HG03064 (cell line): ENCODE results near the gene CTNNA3.

Experiments used
- ATAC-seq: cut with Tn5 transposase; IDR thresholded peaks from one replicate; pipeline ENCODE4 v1.9.1; 2021; ENCODE audit warnings: low read depth; ENCODE audit not compliant: unreplicated experiment

Gene CTNNA3

DNA sequence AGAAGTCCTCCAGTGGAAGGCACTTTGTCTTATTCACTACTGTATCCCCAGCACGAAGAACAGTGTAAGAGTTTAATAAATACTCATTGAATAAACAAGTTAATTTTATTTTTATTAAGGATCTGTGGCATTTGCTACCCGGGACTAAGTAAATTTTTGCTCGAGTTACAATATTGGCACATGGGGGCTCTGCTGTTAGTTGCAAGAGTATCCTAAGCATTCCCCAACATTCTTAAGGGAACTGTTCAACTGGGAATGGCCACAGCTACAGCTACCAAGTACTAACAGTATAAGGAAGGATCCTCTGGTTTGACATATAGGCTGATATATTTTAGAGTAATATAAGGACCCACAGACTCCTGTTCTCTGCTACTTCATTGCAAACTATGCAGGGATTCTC is 778.9 kb downstream of the CTNNA3 start:
- ATAC-seq, result no peak

DNA sequence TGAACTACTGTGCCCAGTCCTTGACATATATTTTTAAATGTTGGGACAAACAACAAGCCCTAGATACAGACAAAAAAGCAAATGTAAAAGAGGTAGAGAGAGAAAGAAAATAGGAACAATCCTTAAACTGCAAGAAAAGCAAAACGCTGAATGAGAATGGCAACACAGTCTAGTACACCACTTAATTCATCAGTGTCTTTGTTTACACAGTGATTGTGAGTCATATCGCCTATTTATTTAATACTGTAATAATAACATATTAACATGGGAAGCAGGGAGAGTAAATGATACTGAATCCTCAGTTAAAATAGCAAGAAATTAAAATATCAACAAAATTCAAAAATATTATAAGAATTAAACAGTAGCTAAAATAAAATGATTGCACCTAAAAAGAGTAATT is 780.0 kb downstream of the CTNNA3 start:
- no peak for ATAC-seq

DNA sequence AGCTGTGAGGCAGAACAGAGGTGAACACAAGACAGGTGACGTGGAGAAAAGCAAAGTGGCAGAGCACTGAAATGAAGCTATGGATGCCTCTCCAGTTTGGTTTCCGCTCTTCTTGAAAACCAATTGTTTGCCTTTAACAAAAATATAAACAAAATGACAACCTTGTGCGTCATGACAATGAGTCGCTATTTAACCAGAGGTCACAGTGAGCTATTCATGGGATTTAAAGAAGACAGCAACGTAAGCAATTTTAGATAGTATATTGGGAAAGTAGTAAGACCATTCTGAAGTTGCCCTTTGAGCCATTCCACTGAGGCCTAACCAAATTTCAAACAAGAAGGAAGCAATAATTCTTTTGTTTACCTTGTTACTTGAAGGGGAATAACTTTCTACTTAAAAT is 785.3 kb downstream of the CTNNA3 start:
- no peak for ATAC-seq

DNA sequence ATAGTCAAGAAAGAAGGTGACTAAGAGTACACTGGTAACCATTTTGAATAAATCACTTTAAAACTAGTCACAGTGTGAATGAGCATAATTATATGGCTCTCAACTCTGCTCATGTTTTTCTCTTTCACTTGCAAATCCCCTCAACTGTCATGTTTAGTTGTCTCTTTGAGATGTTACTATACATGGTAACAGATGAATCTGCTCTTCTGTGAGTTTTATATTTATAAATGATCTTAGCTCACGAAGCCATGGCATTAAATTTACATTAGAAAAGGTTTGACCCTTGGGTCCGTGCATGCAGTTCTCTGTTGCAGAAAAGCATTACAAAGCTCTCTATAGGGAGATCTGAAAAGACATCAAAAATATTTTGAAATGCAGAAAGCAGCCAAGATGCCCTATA is 803.1 kb downstream of the CTNNA3 start:
- ATAC-seq, result no peak

DNA sequence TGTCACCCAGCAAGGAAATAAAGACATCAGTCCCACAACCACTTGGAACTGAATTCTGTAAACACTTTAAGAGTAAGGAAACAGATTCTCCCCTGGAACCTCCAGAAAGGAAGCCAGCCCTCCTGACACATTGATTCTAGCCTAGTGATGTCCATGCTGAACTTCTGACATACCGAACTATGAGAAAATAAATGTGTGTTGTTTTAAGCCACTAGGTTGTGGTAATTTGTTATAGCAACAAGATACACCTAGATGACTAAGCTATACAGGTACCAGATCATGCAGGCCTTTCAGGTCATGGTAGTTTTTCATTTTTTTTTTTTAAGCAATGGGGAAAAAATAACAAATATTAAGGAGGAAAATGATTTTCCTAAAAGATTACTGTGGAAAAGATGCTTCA is 807.8 kb downstream of the CTNNA3 start:
- no peak for ATAC-seq

DNA sequence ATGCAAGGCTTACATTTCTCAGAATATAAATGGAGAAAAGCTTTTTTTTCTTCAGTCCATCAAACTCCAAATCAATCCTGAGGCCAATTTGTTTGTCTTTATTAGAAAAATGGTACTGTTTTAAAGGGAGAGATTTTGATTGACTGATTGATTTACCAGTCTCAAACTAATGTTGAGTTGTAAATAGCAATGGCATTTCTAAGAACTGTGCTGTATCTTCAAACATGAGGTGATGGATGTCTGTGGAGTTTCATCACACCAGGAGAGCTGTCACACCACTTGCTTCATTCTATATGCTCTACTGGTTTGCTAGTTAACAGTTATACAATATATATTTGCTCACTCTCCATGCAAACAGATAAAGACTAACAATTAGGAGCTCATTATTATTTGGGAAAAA is 809.1 kb downstream of the CTNNA3 start:
- no peak for ATAC-seq

DNA sequence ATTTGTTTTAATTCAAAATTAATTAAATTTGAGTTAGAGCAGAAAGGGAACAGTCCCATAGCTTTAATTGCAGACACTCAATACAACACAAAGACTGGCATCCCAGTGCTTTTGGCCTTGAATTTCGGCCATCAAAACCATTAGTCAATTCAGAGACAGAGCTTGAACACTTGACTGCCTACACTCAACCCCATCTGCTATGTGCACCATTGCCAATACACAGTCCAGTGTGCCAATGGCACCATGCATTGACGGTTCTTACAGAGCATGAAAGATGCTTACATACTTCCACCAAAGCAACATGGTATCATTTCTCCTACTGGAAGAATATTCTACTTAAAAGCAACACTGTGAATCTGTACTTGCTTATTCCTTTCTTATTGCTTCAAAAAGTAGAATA is 813.7 kb downstream of the CTNNA3 start:
- ATAC-seq, result no peak

DNA sequence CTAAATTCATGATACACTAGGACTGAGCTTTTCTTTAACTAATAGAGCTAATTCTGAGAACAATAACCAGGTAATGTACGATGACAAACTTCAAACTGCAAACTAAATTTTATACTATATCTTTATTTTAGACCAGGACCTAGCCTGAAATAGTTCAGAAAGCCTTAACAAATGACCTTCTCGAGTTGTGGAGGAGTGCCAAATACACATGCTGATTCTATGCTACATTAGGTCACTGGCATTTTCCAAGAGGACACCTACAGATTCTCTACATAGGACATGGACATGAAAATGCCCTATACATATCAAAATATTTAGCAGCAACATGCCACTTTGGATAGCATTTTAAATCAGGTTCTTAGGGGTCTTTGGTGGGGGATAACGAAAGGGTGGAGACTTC is 814.2 kb downstream of the CTNNA3 start:
- no peak for ATAC-seq

DNA sequence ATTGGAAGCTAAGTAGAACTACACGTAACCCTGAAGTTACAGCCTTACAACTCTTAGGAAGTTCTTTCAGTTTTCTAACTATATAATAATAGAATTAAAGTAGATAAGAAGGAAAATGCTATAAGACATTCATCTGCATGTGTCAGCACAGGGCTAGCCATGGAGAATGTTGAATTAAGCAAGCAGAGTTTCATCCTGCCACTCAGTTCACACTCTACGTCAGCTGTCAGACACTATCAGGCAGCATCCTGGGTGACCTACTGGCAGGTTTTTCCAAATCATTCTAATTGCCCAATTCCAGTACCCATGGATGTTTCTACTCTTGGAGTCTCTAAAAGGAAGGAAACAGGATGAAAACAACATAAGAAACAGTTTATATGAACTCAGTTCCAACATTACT is 815.2 kb downstream of the CTNNA3 start:
- no peak for ATAC-seq

DNA sequence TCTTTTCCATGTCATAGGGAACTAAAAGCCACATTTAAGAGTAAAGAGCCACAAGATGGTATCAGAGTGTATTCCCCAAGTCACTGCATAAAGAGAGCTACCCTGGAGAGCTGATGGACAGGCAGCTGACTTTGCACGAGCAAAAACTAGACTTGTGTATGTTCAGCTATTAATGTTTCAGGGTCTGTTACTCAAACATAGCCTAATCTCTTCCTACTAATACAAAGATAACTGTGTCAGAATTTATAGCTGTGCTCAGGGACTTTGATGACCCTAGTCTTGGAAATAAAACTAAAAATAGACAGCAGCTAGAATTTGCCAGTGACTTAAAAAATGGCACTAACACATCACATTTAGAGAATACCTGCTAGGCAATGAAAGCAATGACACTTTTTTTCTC is 815.7 kb downstream of the CTNNA3 start:
- no peak for ATAC-seq

DNA sequence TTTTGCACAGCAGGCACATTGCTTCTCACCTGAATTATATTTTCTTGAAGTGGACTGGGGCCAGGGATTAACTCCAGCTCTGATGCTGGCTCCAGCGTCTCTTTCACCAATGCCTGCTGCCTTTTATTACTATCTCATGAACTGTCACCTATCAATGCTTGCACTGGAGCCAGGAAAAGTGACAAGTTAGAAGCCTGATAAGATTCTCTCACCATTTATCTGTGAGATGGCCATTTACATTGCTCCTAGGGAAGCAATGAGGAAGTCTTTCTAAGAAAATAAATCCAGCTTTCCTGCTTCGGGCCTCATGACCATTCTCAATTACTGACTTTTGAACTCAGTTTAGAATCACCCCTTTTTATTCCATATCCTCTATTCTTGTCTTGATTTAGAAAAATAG is 818.6 kb downstream of the CTNNA3 start:
- no peak for ATAC-seq

DNA sequence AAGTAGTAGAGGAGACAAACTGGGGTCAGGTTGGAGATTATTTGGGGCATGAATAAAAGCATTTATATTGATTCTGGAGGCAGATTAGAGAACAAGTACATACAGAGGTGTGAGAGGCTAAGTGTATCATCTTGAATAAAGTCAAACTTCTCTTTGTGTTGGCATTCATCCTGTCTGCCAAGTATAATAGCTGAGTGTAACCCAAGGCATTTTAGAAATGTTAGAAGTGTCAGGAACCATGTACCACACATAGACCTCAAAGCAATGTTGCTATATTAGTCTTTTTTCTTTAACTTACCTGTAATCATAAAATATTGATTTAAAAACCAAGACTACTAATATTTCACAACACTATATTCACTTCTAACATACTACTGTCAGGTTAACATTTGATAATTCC is 826.4 kb downstream of the CTNNA3 start:
- no peak for ATAC-seq

DNA sequence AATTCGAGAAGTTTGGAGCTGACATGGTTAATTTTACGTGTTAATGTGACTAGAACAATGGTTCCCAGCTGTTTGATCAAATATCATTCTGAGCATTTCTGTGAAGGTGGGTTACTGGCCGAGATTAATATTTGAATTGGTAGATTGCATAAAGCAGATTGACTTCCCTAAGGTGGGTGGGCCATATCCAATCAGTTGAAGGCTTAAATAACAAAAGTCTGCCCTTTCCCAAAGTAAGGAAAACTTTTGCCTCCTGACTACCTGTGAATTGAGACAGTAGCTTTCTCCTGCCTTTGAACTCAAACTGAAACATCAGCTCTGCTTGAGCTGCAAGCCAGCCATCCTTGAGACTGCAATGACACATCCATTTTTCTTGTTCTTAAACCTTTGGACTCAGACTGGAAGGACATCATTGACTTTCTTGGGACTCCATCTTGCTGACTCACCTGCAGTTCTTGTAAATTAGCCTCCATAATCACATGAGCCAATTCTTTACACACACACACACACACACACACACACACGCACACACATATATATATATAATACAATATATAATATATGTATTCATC is 833.2 kb downstream of the CTNNA3 start:
- ATAC-seq, result no peak

DNA sequence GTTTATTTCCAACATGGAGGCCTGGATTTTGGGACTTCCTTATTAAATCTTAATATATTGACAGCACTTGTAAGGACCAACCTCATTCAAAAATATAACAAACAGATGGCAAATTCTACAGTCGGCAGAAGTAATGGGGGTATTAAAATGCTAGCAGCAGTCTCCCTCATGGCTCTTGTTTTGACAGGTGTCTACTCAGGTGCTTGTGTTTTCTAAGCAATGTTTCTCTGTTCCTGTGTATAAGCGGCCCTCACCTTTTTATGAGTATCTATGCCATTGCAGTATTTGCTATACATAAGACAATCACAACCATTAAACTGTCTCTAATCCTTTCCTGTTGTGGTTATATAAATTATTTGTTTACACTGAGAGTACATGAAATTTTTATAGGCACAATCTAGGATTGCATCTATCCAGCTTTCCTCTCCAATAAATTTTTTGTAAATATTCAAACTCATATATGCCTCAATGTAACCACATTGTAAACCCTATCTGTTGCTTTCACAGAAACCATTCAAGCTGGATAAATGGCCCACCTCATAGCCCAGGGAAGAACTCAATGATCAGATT is 835.5 kb downstream of the CTNNA3 start:
- ATAC-seq, result no peak

DNA sequence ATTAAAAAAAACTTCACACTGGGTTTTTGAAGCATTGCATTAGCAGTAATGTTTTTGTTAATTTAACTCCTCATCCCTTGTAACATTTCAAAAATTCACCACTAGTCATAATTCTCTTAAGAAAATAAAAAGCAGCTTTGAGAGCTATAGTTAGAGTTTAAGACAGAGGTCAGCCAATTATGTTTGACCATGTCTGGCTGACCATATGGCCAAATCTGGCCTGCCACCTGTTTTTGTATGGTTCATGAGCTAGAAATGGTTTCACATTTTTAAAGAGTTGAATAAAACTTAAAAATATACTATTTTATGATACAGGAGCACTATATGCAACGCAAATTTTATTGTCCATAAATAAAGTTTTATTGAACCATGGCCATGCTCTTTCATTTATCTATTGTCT is 843.2 kb downstream of the CTNNA3 start:
- no peak for ATAC-seq

DNA sequence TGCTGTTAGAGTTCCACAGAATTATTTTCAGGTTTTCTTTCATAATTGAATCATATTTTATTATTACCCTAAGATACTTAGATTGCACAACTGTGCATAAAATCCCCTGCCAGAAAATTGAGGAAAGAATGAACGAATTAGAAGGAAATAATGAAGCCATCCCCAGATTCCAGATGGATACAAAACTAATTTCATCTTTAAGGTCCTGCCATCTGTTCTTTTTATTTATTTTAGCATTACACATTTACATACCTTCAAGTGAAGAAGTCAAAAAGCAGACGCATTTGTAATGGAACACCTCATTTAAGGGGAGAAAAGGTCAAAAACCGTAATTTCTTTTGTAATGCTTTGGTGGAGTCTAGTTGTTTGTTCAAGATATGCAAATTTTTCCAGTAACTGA is 847.1 kb downstream of the CTNNA3 start:
- ATAC-seq, result no peak

DNA sequence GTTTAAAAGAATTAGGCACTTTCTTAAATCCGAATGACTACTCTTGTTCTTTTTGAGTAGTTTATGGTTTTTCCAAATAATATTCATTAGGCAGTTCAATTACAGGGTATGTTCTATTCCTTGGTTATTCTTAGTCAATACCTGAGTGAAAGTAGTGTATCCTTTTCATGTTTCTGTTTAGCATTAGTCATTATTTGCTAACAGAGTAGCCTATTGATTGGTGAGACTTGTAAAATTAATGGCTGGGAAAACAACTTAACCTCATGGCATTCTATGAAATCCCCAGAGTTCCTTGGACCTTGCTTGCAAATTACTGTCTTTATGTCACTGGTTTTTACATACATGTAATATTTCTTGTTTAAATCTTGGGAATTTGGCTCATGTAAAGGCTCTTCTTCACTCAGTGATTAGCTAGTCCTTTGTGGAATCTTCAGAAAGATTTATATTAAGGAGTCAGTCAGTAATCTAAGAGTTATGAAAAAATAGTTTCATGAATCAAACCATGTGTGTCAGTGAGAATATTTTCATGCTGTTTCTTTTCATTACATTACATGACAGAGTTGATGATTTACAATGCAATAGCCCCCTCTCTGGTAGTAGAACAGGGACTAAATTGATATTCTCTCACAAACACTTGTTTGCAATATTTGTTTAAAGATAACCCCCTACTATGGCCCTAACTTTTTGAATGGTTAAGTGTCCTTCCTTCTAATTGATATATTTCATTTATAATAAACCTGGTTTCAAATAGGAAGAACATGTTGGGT is 851.6 kb downstream of the CTNNA3 start:
- ATAC-seq, result no peak

DNA sequence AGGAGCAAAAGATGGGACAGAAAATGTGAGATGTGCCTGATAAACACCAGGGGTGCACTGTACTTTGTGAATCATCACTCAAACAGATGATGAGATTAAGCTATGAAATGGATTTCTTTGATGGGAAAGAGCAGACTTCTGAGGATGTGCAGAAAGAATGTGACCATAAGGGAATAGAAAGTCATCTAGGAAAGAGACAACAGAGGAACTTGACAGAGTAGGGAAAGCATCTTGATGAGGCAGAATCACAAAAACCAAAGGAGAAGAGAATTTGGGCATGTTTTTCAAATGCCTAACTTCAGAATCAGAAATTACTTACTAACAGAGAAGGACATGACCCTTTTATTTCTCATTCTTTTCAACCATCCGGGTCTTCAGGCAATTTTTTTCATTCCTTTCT is 852.6 kb downstream of the CTNNA3 start:
- no peak for ATAC-seq

DNA sequence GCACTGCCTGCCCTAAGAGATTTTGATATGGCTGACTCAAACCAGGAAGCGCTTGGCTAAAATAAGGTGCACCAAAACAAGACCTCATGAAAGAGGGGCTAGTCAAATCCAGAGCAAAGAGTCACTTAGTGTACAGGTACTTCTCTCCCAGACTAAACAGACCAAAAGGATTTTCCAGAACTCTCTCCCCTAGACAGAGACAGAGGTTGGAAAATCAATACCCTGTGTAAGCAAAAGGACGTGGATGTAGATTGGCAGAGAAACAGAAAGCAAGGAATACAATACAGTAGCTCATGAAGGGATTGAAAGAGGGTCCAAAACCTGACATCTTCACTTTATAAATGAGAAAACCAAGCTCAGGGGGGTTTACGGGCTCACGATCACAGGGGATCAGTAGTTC is 853.1 kb downstream of the CTNNA3 start:
- no peak for ATAC-seq

DNA sequence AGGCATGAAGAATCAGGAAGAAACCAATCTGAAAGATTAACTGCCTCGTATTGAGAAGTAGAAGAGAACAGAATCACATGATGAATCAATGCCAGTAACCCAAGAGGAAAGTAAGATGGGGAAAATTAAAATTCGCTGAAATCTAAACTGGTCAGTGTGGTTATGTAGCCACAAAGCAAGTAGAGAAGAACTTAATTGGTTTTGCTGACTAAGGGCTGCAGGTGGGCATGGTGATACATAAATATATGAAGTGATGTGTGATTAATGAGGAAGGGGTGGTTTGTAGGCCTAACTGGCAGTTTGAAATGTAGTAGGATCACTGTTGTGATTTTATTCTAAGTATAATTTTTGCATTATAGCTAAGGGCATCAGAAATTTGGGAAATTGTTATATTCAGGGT is 853.6 kb downstream of the CTNNA3 start:
- ATAC-seq, result no peak

DNA sequence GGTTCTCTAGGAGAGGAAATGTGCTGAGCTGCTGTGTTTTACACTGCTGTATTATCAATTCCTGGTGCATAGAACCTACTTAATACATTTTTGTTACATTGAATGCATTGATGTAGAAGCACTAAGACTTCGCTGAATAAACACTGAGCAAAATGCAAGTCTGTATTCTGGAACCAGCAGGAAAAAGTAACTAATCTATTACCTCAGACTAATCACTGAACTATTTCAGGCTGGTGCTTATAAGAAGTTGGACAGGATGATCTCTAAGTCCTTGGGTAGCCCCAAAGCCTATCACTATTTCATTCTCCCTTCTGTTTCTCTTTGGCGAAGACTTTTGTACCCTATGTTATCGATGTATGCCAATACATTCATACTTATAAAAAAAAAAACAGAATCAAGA is 857.3 kb downstream of the CTNNA3 start:
- no peak for ATAC-seq

DNA sequence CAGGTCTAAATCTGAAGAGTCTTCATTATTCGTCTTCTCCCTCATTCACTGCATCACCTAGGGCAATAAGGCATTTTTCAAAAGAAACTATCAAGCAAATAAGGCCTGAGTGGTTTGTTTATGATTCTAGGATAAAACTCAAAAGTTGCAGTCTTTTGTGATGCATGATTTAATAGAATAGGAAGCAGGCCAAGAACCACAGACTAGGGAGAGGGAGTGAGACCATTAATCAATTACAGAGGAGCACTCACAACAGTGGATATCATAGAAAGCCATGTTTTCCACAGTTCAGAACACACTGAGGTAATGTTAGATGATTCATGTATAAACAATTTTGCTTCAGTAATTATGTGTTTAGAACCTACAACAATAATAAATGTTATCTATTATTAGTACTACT is 858.0 kb downstream of the CTNNA3 start:
- ATAC-seq, result no peak
